Measurements from ENCODE around the gene TRAF5. TPM values are rescaled to one million over a fixed set of nuclear protein-coding genes. Genes with fewer than 3 reads are reported as not detected.

Gene TRAF5
- total and polyA plus RNA-seq, 4 donors = 0.68 to 3.3 (median 1.6) TPM

- H3K36me3 ChIP-seq (ENCODE audit: control insufficient read depth in 4 of 4, insufficient read depth in 3 of 4, low read depth in 1 of 4, low read length in 3 of 4) = no peaks in the 10 kb centered on the region
- no peak overlapping the region for H3K27ac ChIP-seq (ENCODE audit: low read depth in 1 of 2, low read length in 2 of 2)
- peaks cover 0 to 3% (median 0%) of the 10 kb centered on the region in 4 donors for H3K4me1 ChIP-seq (ENCODE audit: control insufficient read depth in 4 of 4, insufficient read depth in 4 of 4, low read length in 3 of 4)
- no peak overlapping the region for H3K9ac ChIP-seq (ENCODE audit: low read depth in 1 of 2, low read length in 2 of 2)
- no peak overlapping the region for H3K4me3 ChIP-seq (ENCODE audit: low read depth in 1 of 3, low read length in 3 of 3)
- H3K9me3 ChIP-seq (ENCODE audit: control insufficient read depth in 4 of 4, low read length in 3 of 4) = no peaks in the 10 kb centered on the region
- no peaks in the 10 kb centered on the region for H3K27me3 ChIP-seq (ENCODE audit: control insufficient read depth in 4 of 4, insufficient read depth in 4 of 4, low read length in 3 of 4)
- TF ChIP-seq ATF3 (IDR thresholded peaks at IDR 0.05) (no peak), HNF4G (IDR thresholded peaks at IDR 0.05) (no peak), RXRA (IDR thresholded peaks at IDR 0.05) (no peak), FOXA2 (IDR thresholded peaks at IDR 0.05) (no peak), HNF4A (conservative IDR thresholded peaks at IDR 0.05) (no peak), MAX (IDR thresholded peaks at IDR 0.05) (no peak)
- no peak for DNase-seq (ENCODE audit: low spot score)
- WGBS = 85% methylated on average over 4 of the region's 4 CpGs
Measured at GRCh38 chr1:211377539-211378450, 51.2 kb downstream of the TRAF5 start.

DNA sequence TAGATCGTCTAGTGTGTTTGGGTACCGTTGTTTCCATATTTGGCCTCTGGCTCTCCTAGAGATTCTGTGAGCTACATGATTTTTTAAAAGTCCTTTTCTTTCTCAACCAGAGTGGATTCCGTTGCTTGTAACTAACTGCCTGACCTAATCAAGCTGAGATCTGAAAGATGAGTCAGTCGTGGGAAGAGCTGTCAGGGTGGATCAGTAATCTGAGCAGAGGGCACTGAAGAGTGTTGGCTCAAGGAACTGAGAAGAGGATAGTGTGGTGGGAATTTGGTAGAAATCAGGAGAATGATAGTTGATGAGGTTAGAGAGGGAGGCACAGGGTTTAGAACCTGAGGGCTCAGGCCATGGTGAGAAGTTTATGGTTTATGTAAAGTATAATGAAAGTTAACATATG, 52.2 kb downstream of the TRAF5 start:
- H3K9ac ChIP-seq (ENCODE audit: low read depth in 1 of 2, low read length in 2 of 2) = no peak overlapping the region
- no peaks in the 10 kb centered on the region for H3K36me3 ChIP-seq (ENCODE audit: control insufficient read depth in 4 of 4, insufficient read depth in 3 of 4, low read depth in 1 of 4, low read length in 3 of 4)
- no peak overlapping the region for H3K27ac ChIP-seq (ENCODE audit: low read depth in 1 of 2, low read length in 2 of 2)
- no peak overlapping the region for H3K4me3 ChIP-seq (ENCODE audit: low read depth in 1 of 3, low read length in 3 of 3)
- H3K27me3 ChIP-seq (ENCODE audit: control insufficient read depth in 4 of 4, insufficient read depth in 4 of 4, low read length in 3 of 4) = no peaks in the 10 kb centered on the region
- 85% methylated on average over 4 of the region's 4 CpGs for WGBS
- no peak for DNase-seq (ENCODE audit: low spot score)
- H3K4me1 ChIP-seq (ENCODE audit: control insufficient read depth in 4 of 4, insufficient read depth in 4 of 4, low read length in 3 of 4) = peaks cover 0 to 10% (median 4%) of the 10 kb centered on the region in 4 donors
- H3K9me3 ChIP-seq (ENCODE audit: control insufficient read depth in 4 of 4, low read length in 3 of 4) = no peaks in the 10 kb centered on the region
- TF ChIP-seq HNF4G (IDR thresholded peaks at IDR 0.05) = no peak
- TF ChIP-seq, protein P1, sequence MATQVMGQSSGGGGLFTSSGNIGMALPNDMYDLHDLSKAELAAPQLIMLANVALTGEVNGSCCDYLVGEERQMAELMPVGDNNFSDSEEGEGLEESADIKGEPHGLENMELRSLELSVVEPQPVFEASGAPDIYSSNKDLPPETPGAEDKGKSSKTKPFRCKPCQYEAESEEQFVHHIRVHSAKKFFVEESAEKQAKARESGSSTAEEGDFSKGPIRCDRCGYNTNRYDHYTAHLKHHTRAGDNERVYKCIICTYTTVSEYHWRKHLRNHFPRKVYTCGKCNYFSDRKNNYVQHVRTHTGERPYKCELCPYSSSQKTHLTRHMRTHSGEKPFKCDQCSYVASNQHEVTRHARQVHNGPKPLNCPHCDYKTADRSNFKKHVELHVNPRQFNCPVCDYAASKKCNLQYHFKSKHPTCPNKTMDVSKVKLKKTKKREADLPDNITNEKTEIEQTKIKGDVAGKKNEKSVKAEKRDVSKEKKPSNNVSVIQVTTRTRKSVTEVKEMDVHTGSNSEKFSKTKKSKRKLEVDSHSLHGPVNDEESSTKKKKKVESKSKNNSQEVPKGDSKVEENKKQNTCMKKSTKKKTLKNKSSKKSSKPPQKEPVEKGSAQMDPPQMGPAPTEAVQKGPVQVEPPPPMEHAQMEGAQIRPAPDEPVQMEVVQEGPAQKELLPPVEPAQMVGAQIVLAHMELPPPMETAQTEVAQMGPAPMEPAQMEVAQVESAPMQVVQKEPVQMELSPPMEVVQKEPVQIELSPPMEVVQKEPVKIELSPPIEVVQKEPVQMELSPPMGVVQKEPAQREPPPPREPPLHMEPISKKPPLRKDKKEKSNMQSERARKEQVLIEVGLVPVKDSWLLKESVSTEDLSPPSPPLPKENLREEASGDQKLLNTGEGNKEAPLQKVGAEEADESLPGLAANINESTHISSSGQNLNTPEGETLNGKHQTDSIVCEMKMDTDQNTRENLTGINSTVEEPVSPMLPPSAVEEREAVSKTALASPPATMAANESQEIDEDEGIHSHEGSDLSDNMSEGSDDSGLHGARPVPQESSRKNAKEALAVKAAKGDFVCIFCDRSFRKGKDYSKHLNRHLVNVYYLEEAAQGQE (IDR thresholded peaks at IDR 0.05) = no peak
- TF ChIP-seq EGR1 (IDR thresholded peaks at IDR 0.05; ENCODE audit: low read depth in 2 of 2) = no peak
- TF ChIP-seq FOXA1 (IDR thresholded peaks at IDR 0.05) = no peak
- no peak for TF ChIP-seq TAF1 (conservative IDR thresholded peaks at IDR 0.05)
- TF ChIP-seq RAD21 (IDR thresholded peaks at IDR 0.05) = no peak
- TF ChIP-seq FOXA2 (IDR thresholded peaks at IDR 0.05) = no peak
- no peak for TF ChIP-seq JUND (IDR thresholded peaks at IDR 0.05)
- TF ChIP-seq, protein P2, sequence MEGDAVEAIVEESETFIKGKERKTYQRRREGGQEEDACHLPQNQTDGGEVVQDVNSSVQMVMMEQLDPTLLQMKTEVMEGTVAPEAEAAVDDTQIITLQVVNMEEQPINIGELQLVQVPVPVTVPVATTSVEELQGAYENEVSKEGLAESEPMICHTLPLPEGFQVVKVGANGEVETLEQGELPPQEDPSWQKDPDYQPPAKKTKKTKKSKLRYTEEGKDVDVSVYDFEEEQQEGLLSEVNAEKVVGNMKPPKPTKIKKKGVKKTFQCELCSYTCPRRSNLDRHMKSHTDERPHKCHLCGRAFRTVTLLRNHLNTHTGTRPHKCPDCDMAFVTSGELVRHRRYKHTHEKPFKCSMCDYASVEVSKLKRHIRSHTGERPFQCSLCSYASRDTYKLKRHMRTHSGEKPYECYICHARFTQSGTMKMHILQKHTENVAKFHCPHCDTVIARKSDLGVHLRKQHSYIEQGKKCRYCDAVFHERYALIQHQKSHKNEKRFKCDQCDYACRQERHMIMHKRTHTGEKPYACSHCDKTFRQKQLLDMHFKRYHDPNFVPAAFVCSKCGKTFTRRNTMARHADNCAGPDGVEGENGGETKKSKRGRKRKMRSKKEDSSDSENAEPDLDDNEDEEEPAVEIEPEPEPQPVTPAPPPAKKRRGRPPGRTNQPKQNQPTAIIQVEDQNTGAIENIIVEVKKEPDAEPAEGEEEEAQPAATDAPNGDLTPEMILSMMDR (IDR thresholded peaks at IDR 0.05; ENCODE audit: low read depth, low read length, missing input control) = no peak
- TF ChIP-seq MAX (IDR thresholded peaks at IDR 0.05) = no peak
- TF ChIP-seq HNF4A (conservative IDR thresholded peaks at IDR 0.05) = no peak
- TF ChIP-seq NR2F2 (IDR thresholded peaks at IDR 0.05) = no peak
- TF ChIP-seq ATF3 (IDR thresholded peaks at IDR 0.05) = no peak
- no peak for TF ChIP-seq YY1 (IDR thresholded peaks at IDR 0.05)
